DMS 273 (cell line): ENCODE measurements around the gene EML3.
"Not testable (repeated sequence)": the region's sequence is repeated elsewhere in the genome, so short reads cannot be mapped to it uniquely, and the experiment has no call there.

Experiments
- DNase-seq: peaks from one replicate; lab custom pipeline; 2025; ENCODE audit not compliant: unreplicated experiment; lab: John Stamatoyannopoulos, UW

Gene EML3

GRCh38 chr11:62573592-62574362, 38.8 kb downstream of the EML3 start, which contains the start of gene EEF1G:
TSS of gene EEF1G (minus strand) at chr11:62573891. CDS start at chr11:62573842, 49 bp downstream.
- peak; percentile 99 for DNase-seq

GRCh38 chr11:62573006-62573591, 39.5 kb downstream of the EML3 start:
- peak; percentile 41 for DNase-seq

DNA sequence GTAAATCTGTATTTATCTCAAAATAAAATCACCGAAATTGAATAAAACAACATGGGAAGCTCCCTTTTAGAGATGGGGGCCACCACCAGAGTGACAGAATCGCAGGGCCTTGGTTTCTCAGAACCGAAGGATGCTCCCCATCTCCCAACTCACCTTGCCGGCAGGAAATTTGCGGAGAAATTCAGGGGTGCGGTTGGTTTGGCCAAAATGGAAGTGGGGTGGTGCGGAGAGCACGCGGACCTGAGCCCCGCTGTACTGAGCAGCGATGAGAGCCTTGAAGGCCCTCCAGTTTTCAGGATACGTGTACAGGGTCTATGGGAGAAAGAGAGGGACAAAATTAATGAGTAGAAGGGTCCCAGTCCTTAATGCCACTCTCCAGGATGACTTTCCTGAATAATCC, 40.1 kb downstream of the EML3 start:
- no peak for DNase-seq

GRCh38 chr11:62571493-62571892, 41.1 kb downstream of the EML3 start:
- not testable (repeated sequence) for DNase-seq

DNA sequence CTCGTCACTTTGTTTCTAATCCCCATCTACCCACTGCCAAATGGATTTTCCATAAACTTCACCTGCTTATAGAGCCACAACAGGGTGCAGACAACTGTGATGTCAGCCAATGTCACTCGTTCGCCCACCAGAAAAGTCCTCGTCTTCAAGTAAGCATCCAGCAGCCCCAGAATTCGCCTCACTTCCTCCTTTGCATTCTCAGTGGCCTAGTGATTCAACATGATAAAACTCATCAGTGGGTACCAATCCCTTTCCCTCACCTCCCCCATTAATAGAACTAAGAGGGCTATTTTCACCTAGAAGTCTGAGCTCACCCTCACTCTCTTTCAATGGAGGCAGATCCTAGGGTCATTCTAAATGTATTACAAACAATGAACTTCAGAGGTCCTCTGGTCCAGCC, 41.7 kb downstream of the EML3 start:
- not testable (repeated sequence) for DNase-seq

DNA sequence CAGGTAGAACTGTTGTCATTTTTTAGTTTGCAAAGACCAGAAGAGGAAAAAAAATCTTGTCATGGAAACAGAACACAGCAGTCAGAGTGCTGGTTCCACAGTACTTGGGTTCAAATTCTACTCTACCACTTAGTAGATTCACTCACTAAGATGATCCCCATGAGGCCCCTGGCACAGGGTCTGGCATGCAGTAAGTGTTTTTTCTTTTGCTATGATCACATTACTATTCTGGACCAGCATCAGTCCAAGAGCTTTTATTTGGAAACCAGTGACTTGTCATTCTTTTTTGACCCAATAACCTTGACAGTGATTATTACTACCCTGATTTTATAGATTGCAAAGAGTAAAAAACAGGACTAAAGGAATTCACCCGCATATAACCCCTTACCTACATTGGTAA, 43.0 kb downstream of the EML3 start:
- DNase-seq = no peak

DNA sequence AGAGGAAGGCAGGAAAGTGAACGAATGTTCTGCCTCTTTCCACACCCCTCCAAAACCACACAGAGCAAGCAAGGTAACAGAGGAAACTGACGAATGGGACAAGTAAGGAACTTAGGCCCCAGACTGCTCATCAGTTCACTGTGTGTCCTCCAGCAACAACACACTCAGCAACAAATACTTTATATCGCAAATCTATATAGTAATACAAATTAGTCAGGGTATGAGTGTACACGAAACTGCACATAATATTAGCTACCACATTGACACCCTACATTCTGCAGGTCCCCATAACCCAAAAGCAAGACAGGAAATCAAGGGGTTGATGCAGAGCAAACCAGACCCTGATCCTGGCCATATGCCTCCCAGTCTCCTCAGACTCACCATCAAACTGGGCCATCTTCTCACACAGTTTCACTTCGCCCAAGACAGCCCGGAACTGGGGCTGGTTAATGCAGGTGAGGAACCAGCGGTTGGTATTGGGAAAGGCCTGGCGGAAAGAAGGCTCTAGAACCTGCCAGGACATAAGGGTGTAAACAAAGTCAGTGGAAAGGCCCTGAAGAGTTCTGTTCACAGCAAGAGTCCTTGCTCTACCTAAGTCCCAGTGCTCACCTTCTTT, 45.4 kb downstream of the EML3 start:
- DNase-seq = no peak

- no peak for DNase-seq
These were observed 46.3 kb downstream of the EML3 start for GRCh38 chr11:62566247-62566646.

DNA sequence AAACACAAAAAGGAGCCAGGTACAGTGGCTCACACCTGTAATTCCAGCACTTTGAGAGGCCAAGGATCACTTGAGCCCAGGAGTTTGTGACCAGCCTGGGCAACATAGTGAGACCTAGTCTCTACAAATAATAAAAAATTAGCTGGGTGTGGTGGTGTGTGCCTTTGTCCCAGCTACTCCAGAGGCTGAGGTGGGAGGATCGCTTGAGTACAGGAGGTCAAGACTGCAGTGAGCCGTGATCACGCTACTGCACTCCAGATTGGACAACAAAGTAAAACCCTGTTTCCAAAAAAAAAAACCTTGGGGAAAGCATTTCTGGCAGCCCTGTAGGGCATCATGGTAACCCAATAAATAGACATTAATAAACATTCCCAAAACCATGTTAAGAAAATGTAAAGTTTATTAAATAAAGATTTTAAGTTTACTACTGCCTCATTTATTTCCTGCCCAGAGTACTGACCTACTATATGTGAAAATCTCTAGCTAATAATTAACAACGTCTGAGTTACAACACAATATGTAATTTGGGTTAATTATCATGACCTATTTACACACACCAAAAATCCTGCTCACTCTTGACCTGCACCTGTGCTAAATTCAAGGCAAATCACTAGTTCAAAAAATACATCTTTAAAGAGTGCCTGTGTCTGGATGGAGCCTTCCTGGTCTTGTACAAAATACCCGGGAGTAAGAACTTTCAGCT, 47.3 kb downstream of the EML3 start:
- no peak for DNase-seq

DNA sequence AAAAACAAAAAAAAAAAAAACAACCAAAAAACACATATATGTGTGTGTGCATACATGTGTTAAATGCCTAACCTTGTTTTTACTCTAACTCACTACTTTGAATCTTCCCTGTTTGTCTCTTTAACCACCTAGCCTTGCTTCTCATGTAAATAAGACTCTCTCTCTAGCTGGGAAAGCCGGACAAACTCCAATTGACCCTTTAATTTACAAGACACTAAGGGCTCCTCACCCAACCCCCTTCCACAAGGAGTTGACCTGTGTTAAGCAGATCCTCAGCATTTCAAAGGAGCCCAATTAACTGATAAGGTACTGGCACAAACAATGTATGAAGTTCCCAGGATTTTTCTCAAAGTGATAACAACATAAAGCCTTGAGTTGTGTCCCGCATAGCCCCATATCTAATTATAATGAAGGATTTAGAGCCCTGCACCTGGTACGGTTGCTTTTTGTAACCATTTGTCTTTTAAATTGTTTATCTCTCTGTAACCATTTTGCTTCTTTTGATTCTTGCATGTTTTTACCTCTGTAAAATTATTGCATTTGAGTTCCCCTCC, 50.8 kb downstream of the EML3 start:
- DNase-seq = not testable (repeated sequence)

- peak; percentile 90 for DNase-seq
These were observed 51.9 kb downstream of the EML3 start for GRCh38 chr11:62560566-62561103.

- DNase-seq = not testable (repeated sequence)
These were observed 52.9 kb downstream of the EML3 start for GRCh38 chr11:62559626-62560025.

DNA sequence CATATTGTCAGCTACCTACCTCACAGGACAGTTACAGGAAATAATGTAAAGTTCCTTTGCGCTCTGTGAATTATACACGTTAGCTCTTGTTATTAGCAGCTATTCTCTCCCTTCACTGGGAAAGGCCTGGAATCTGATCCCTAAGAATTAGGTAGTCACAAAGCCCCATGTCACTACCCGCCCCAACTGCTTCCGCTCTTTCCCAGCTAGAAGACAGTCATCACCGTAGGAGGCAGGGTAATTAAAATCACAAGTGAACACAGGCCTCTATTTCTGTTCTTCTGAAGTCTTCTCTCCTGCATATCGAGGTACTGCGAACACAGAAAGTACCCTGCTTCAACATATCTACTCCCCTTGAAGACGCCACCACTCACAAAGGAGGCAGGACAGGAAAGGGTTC, 53.4 kb downstream of the EML3 start:
- DNase-seq = no peak

GRCh38 chr11:62558669-62559068, 53.9 kb downstream of the EML3 start:
- DNase-seq = no peak

GRCh38 chr11:62556875-62557631, 55.5 kb downstream of the EML3 start:
- peak; percentile 63 for DNase-seq

GRCh38 chr11:62556108-62556874, 56.3 kb downstream of the EML3 start:
- peak; percentile 94 for DNase-seq

- DNase-seq = peak; percentile 77
These were observed 57.0 kb downstream of the EML3 start for GRCh38 chr11:62555464-62556107.

- DNase-seq = peak; percentile 79
These were observed 58.0 kb downstream of the EML3 start for GRCh38 chr11:62554387-62555167.
